AML-193 (cell line): Measurements from ENCODE around the gene ZNF341.
"Not testable (repeated sequence)": the region's sequence is repeated elsewhere in the genome, so short reads cannot be mapped to it uniquely, and the experiment has no call there.

Source experiments
- DNase-seq, 2 experiments: peaks; one replicate each; lab custom pipeline; 2025; lab: John Stamatoyannopoulos, UW

Gene ZNF341

GRCh38 chr20:33730946-33731692, 677 bp upstream of the ZNF341 start:
- no peak for DNase-seq

GRCh38 chr20:33732166-33732970, 572 bp downstream of the ZNF341 start:
- peak; percentile 87 to 91 for DNase-seq

DNA sequence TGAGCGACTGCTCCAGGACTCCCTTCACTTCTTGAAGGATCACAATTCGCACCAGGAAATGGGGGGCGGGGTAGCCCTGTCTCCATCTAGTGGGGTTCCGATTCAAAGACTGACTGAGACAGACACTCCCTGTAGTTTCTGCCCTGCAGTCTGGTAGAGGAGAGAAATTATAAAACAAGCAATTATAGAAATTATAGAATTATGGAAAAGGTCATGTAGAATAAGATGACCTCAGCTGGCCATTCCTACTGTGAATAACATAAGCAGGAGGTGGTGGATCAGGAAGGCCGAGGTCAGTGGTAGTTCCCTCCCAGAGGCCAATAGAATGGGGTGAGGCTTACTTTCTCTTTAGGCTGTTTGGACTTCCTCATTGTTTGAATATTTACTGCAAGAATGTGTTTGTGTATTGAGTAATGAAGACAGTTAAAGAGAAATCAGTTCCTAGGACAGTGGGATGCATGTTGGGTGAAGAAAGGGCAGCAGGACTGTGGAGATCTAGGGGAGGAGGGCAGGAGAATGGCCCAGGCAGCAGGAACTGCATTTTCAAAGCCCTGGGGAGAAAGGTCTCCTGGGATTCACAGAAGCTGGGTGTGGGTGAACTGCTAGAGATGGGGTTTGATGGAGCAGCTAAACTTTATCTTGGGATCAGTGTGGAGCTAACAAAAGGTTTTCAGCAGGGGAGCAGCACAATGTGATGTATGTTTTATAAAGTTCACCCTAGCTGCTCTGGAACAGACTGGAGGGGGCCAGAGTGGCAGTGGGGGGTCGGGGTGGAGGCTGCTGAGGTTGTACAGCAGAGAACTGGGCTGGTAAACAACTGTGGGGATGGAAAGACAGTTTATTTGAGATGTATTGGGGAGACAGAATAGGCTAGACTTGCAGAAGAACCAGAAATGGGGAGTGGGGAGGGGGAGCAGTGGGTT, 2.1 kb downstream of the ZNF341 start:
- DNase-seq: peak; percentile 75 to 86

GRCh38 chr20:33736962-33737361, 5.2 kb downstream of the ZNF341 start:
- DNase-seq: no peak

DNA sequence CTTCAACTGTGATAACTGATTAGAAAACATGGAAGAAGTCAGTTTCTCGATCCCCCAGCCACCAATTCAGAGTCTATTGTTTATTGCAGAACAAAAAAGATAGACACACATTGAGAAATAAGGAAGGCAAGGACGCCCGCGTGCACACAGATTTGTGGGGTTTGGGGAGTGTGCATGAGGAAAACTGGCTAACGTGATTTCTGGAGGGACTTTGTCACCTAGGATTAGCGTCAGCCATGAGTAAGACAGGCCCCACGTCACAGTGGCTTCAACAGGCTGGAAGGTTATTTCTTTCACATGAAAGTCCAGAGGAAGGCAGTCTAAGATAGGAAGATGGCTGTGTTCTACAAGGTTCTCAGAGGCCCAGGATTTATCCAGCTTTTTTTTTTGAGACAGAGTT, 7.7 kb downstream of the ZNF341 start:
- DNase-seq: no peak

DNA sequence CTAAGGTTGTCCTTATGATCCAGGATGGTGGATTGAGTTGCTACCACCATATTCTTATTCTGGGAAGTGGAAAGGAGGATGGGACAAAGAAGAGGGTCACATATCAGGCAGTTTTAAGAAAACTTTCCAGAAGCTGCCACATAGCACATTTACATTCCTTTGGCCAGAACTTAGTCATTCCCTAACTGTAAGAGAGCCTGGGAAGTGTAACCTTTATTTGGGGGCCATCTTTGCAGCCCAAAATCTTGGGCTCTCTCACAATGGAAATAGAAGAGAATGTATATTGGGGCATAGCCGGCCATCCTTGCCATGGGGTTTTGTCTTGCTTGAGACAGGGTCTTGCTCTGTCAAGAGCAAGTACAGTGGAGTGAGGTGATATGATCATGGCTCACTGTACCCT, 8.4 kb downstream of the ZNF341 start:
- no peak for DNase-seq

GRCh38 chr20:33744181-33744580, 12.4 kb downstream of the ZNF341 start:
- DNase-seq: no peak

DNA sequence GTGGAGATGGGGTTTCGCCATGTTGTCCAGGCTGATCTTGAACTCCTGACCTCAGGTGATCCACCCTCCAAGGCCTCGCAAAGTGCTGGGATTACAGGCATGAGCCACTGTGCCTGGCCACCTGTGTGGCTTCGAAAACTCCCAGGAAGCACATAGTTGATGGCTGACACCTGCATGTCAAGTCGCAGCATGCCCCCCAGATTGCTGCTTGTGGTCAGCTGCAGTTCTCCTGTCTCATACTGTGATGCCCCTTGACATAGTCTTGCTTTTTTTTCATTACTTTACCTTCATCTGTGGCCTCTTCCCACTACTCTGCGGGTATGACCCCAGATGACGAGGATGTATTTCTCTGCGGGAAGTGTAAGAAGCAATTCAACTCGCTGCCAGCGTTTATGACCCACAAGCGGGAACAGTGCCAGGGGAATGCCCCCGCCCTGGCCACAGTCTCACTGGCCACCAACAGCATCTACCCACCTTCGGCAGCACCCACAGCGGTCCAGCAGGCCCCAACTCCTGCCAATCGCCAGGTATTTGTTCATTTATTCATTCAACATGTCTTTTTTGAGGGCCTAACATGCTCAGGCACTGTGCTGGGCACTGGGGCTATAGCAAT, 13.1 kb downstream of the ZNF341 start:
- no peak for DNase-seq

DNA sequence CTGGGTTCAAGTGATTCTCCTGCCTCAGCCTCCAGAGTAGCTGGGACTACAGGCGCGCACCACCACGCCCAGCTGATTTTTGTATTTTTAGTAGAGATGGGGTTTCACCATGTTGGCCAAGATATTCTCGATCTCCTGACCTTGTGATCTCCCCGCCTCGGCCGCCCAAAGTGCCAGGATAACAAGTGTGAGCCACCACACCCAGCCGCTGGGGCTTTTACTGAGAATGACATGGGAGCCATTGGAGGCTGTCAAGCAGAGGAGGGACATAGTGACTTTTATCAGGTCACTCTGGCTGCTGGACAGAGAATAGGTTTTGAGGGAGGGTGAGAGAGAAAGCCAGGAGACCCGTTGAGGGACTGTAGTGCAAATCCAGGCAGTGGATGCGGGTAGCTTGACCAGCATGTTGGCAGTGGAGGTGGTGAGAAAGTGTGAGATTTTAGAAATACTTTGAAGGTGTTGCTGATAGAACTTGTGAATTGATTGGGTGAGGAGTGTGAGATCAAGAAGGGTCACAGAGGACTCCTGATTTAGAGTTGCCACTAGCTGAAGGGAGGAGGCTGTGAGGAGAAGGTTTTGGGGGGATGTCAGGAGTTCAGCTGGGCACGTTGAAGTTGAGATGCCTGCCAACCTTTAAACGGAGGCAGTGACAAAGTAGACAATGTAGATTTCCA, 14.7 kb downstream of the ZNF341 start:
- DNase-seq: no peak

- DNase-seq: no peak
Measured at GRCh38 chr20:33751775-33752174, 20.0 kb downstream of the ZNF341 start.

GRCh38 chr20:33753143-33753542, 21.3 kb downstream of the ZNF341 start:
- no peak for DNase-seq

DNA sequence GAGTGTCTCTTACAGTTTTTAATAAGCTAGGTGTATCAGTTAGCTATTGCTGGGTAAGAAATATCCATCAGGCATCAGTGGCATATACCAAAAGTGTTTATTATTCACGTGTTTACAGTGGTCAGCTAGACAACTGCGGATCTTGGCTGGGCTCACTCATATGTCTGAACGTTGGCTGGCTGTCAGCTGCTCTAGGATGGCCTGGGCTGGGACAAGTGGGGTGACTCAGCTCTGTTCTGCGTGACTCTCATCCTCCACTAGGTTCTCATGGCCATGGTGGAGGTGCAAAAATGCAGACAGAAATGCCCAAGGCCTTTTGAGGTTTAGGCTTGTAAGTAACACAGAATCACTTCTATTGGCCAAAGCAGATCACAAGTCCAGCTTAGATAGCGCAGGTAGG, 22.0 kb downstream of the ZNF341 start:
- DNase-seq: no peak

GRCh38 chr20:33755936-33756490, 24.2 kb downstream of the ZNF341 start:
- DNase-seq: not testable (repeated sequence)

DNA sequence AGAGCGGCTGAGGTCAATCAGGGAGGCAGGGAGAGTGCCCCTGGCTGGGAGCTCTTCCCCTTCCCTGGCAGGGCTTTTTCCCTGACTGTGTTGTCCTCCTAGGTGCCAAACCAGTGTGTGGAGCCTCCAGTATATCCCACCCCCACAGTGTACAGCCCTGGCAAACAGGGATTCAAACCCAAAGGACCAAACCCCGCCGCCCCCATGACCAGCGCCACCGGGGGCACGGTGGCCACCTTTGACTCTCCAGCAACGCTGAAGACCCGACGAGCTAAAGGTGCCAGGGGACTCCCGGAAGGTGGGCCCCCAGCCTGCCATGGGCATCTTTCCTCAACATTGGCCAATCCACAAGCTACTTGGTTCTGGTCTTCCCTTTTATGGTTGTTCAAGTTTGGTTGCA, 25.2 kb downstream of the ZNF341 start:
- DNase-seq: no peak

DNA sequence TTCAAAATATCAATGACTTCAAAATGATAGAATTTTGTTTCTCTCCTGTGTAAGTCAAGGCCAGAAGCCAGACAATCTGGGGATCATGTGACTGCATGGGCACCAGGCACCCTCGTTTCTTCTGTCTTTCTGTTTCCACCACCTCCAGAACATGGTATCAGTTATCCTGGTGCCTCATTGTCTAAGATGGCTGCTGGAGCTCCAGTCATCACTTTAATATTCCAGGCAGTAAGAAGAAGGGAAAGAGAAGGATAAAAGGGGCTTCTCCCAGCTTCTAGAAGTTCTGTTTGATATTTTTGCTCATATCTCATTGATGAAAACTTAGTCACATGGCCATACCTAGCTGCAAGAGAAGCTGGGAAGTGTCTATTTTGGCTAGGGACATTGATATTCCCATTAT, 25.7 kb downstream of the ZNF341 start:
- DNase-seq: no peak

DNA sequence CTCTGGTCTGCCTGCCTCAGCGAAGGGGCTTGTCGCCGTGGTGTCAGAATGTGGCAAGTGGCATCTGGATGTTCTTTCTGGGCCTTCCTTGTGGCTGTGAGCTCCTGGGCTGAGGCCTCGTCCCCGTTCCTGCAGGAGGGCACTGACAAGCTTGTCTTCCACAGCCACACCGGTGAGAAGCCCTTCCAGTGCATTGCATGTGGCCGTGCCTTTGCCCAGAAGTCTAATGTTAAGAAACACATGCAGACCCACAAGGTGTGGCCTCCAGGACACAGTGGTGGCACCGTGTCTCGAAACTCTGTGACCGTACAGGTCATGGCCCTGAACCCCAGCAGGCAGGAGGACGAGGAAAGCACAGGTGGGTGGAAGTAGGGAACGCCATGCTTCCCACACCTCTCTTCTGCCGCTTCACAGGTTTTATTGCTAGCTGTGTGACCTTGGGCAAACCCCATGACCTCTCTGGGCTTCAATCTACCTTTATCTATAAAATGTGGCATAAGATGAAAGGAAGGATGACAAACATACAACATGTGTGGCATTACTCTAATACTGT, 30.0 kb downstream of the ZNF341 start:
- DNase-seq: no peak

DNA sequence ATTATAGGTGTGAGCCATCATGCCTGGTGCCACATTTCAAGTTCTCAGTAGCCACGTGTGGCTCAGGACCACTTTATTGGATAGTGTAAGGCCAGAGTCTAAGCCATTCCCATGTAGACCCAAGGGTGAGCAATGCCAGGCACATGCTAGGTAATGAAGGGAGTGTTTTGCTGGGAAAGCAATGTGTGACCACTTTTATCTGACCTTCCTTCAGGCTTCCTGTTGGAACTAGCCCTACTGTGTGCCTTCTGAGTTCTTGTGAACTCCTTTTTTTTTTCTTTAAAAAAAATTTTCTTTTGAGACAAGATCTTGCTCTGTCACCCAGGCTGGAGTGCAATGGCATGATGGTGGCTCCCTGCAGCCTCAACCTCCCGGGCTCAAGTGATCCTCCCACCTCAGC, 33.3 kb downstream of the ZNF341 start:
- no peak for DNase-seq

GRCh38 chr20:33765592-33765991, 33.8 kb downstream of the ZNF341 start:
- DNase-seq: no peak

DNA sequence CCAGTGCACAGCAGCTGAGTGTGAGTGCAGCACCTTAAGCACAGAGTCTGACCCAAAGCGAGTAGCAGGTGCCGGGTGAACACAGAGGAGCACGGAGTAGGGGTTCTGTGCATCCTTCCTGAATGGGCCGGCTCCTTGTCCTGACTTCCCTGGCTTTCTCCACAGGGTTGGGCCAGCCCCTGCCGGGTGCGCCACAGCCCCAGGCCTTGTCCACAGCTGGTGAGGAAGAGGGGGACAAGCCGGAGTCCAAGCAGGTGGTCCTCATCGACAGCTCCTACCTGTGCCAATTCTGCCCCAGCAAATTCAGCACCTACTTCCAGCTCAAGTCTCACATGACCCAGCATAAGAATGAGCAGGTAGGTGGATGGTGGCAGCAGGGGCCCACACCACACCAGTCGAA, 34.9 kb downstream of the ZNF341 start:
- DNase-seq: no peak

DNA sequence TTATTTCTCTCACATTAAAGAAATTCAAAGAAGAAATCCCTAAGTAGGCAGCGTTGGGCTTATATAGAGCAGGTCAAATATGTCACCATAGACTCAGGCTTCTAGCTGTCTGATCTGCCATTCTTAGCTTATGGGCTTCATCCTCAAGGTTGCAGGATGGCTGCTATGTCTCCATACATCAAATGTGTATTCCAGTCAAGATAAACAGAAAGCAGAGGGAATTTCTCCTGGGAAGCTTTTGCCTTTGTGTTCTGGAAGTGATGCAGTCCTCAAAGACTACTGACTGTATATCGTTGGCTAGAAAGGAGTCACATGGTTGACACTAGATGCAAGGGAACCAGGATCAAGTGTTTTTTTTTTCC, 36.0 kb downstream of the ZNF341 start:
- no peak for DNase-seq

GRCh38 chr20:33769043-33769442, 37.2 kb downstream of the ZNF341 start:
- DNase-seq: no peak
